ENCODE data around the gene CCDC196.

DNA sequence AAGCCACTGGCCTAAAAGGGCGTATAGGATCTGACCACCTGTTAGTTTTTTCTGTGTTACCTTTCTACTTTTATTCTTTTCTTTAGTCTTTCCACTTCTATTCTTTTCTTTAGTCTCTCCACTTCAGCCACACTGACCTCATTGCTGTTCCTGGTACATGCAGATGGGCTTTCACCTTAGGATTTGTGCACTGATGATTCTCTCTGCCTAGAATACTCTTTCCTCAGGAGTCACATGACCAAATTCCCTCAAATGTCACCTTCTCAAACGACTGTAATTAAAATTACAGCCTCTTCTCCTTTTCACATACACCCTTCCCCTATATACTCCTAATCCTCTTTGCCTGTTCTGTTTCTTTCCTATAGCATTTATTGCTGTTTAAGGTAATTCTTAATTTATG, 57.8 kb downstream of the CCDC196 start:
- TF ChIP-seq POLR2AphosphoS5 (IDR thresholded peaks at IDR 0.05; ENCODE audit: low read depth, low read length) (no peak), POLR2A (IDR thresholded peaks at IDR 0.05; ENCODE audit: low read depth, low read length) (no peak), TAF1 (IDR thresholded peaks at IDR 0.05; ENCODE audit: borderline replicate concordance, low read depth, low read length) (no peak)

Measured in GM12892 (cell line).